Neural crest cell (in vitro differentiated cells): Measurements from ENCODE around the gene TYK2. TPM values are rescaled to one million over a fixed set of nuclear protein-coding genes. Genes with fewer than 3 reads are reported as not detected.

Source experiments
- DNase-seq: peaks from one replicate; pipeline ENCODE4 v3.0.0; 2021; ENCODE audit warnings: low read depth, mixed read lengths, low spot score
- H3K27ac Mint-ChIP-seq: one replicate; pipeline ENCODE4 v1.8.0; 2021; ENCODE audit warnings: mild to moderate bottlenecking, mixed read lengths; ENCODE audit not compliant: unreplicated experiment
- H3K27me3 Mint-ChIP-seq: 2 replicates; pipeline ENCODE4 v1.8.0; 2021; ENCODE audit warnings: low read depth, mild to moderate bottlenecking, mixed read lengths
- H3K36me3 Mint-ChIP-seq: 2 replicates; pipeline ENCODE4 v1.8.0; 2021; ENCODE audit warnings: low read depth, mild to moderate bottlenecking, mixed read lengths
- H3K4me1 Mint-ChIP-seq: 2 replicates; pipeline ENCODE4 v1.8.0; 2021; ENCODE audit warnings: mixed read lengths
- H3K4me3 Mint-ChIP-seq: one replicate; pipeline ENCODE4 v1.8.0; 2021; ENCODE audit warnings: mild to moderate bottlenecking, mixed read lengths
- H3K9me3 Mint-ChIP-seq: 2 replicates; pipeline ENCODE4 v1.8.0; 2021; ENCODE audit warnings: mixed read lengths
- total RNA-seq: library from RNA; stranded (reverse); gene quantifications from 2 replicates; pipeline ENCODE4 v1.2.1, GENCODE V29; 2021
- TF ChIP-seq, protein P1 (sequence below): fragments of 200-600 bp; sonication (generic); conservative IDR thresholded peaks from 2 replicates; pipeline ENCODE4 v1.5.0; 2021; ENCODE audit warnings: antibody characterized with exemption, mild to moderate bottlenecking

Gene TYK2
- total RNA-seq, 1 donor from 2014 or later: 103 TPM

DNA sequence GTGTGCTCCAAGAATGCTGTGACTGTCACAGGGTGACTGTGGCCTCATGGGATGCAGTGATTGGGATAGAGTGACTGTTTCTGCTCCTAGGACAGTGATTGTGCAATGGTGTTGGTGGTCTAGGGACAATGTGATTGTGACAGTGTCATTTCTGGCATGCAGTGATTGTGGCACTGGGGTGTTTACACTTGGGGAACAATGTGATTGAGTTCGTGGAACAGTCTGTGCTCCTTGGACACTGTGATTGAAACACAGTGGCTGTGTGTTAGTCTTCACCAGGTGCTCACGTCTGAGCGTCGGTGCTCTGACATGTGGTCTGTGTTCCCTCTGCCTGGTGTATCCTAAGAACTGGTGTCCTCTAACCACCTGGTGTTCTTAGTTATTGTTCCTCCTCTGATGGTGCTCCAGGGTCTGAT, 41.7 kb upstream of the TYK2 start:
- Mint-ChIP-seq H3K4me3 (peak overlapping the region; percentile 52), H3K27ac (no peak overlapping the region), H3K4me1 (peaks cover 20% of the 10 kb centered on the region), H3K9me3 (no peaks in the 10 kb centered on the region), H3K27me3 (peaks cover 94% of the 10 kb centered on the region), H3K36me3 (peaks cover 3% of the 10 kb centered on the region)
- DNase-seq: no peak
- TF ChIP-seq, protein P1, sequence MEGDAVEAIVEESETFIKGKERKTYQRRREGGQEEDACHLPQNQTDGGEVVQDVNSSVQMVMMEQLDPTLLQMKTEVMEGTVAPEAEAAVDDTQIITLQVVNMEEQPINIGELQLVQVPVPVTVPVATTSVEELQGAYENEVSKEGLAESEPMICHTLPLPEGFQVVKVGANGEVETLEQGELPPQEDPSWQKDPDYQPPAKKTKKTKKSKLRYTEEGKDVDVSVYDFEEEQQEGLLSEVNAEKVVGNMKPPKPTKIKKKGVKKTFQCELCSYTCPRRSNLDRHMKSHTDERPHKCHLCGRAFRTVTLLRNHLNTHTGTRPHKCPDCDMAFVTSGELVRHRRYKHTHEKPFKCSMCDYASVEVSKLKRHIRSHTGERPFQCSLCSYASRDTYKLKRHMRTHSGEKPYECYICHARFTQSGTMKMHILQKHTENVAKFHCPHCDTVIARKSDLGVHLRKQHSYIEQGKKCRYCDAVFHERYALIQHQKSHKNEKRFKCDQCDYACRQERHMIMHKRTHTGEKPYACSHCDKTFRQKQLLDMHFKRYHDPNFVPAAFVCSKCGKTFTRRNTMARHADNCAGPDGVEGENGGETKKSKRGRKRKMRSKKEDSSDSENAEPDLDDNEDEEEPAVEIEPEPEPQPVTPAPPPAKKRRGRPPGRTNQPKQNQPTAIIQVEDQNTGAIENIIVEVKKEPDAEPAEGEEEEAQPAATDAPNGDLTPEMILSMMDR: no peak

DNA sequence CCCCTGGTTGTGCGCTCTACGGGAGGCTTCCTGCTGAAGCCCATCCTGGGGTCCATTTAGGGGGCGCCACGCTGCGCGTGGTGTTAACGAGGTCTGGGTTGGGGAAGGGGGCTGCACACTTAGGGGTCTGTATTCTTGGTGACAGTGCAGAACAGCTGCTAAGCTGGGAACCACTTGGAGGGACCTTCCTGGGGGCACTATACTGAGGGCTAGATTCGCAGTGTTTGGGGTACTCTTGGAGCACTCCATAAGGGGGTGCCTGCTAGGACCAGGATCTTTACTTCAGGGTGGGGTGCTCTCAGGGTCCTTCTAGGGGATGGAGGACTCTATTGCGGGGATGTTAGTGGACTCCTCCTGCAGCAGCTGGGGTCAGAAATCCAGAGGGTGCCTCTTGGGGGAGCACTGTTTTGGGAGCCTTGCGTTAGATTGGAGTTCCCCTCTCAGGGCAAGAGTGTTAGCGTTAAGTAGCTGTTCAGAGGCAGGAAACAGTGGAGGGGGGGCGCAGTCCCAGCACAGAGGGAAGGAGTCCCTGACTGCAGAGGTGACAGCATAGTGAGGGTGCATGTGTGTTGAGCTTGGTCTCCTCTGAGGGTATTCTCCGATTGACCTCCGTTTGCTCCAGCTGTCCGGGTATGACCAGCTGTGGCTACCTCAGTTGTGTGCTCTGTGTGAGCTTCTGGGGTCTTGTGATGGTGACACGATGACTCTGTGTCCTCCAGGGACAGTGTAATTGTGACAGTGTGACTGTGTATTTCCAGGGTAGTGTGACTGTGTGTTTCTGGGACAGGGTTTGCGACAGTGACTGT, 41.1 kb upstream of the TYK2 start:
- Mint-ChIP-seq H3K27ac (no peak overlapping the region), H3K27me3 (peaks cover 94% of the 10 kb centered on the region), H3K36me3 (peaks cover 3% of the 10 kb centered on the region), H3K4me3 (peak overlapping the region; percentile 52), H3K9me3 (no peaks in the 10 kb centered on the region), H3K4me1 (peaks cover 20% of the 10 kb centered on the region)
- DNase-seq: no peak
- TF ChIP-seq, protein P1: peak; percentile 5

DNA sequence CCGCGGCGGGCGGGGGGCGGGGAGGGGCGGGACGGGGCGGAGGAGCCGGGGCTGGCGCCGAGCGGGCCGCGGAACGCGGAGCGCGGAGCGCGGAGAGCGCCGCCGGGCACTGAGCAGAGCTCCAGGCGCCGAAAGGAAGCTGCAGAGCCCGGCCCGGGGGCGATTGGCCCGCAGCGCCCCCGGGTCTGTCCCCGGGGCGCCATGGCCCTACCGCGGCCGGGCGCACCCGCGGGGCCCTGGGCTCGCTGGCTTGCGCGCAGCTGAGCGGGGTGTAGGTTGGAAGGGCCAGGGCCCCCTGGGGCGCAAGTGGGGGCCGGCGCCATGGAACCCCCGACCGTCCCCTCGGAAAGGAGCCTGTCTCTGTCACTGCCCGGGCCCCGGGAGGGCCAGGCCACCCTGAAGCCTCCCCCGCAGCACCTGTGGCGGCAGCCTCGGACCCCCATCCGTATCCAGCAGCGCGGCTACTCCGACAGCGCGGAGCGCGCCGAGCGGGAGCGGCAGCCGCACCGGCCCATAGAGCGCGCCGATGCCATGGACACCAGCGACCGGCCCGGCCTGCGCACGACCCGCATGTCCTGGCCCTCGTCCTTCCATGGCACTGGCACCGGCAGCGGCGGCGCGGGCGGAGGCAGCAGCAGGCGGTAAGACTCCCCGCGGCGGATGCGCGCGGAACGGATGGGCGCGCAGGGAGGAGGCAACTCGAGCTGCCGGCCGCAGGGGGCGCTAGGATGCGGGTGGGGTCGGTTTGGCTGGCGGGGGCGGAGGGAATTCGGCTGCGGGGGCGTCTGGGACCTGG, 40.3 kb upstream of the TYK2 start, which contains the start of gene PDE4A:
Gene PDE4A, plus strand, starts transcription at position 95 of the 796 bp plus-strand sequence. Its CDS starts 227 bp downstream, at position 322.
- no peak for DNase-seq

GRCh38 chr19:10419646-10420443, 39.5 kb upstream of the TYK2 start:
- no peaks in the 10 kb centered on the region for H3K9me3 Mint-ChIP-seq
- no peak for DNase-seq
- peaks cover 20% of the 10 kb centered on the region for H3K4me1 Mint-ChIP-seq
- H3K36me3 Mint-ChIP-seq: peaks cover 3% of the 10 kb centered on the region
- no peak overlapping the region for H3K27ac Mint-ChIP-seq
- TF ChIP-seq, protein P1: no peak
- H3K4me3 Mint-ChIP-seq: peak overlapping the region; percentile 87
- peaks cover 94% of the 10 kb centered on the region for H3K27me3 Mint-ChIP-seq

More for the DNA sequence above, 40.3 kb upstream of the TYK2 start, which contains the start of gene PDE4A:
- TF ChIP-seq, protein P1: peak; percentile 53
- H3K27ac Mint-ChIP-seq: no peak within 1 kb of the TSS
- H3K36me3 Mint-ChIP-seq: peaks cover 3% of the 10 kb centered on the region
- peaks cover 94% of the 10 kb centered on the region for H3K27me3 Mint-ChIP-seq
- peak within 1 kb of the TSS; percentile 87 for H3K4me3 Mint-ChIP-seq
- H3K9me3 Mint-ChIP-seq: no peaks in the 10 kb centered on the region
- peaks cover 20% of the 10 kb centered on the region for H3K4me1 Mint-ChIP-seq

GRCh38 chr19:10419200-10419645, 38.9 kb upstream of the TYK2 start:
- H3K9me3 Mint-ChIP-seq: no peaks in the 10 kb centered on the region
- peaks cover 20% of the 10 kb centered on the region for H3K4me1 Mint-ChIP-seq
- peak overlapping the region; percentile 87 for H3K4me3 Mint-ChIP-seq
- no peak overlapping the region for H3K27ac Mint-ChIP-seq
- TF ChIP-seq, protein P1: no peak
- peaks cover 90% of the 10 kb centered on the region for H3K27me3 Mint-ChIP-seq
- H3K36me3 Mint-ChIP-seq: peaks cover 3% of the 10 kb centered on the region
- no peak for DNase-seq
